SK-N-SH (cell line): ENCODE data around the gene NIPAL1. TPM values are rescaled to one million over a fixed set of nuclear protein-coding genes. Genes with fewer than 3 reads are reported as not detected.

Experiments
- CTCF ChIA-PET: fragments of 300-600, 350-600 bp; formaldehyde crosslinking; extraction: SDS; loops from one replicate; lab custom pipeline; 2021; lab: Yijun Ruan, JAX
- POLR2A ChIA-PET: fragments of 350-600 bp; sonication (Branson Sonifier 250); formaldehyde crosslinking; extraction: SDS; loops from one replicate; lab custom pipeline; 2020; ENCODE audit warnings: antibody characterized with exemption, inconsistent platforms; lab: Yijun Ruan, JAX
- DNase-seq: peaks from one replicate; pipeline ENCODE4 v3.0.0; 2012
- H2AFZ ChIP-seq: fragments of 200-600 bp; sonication (generic); 2 replicates; pipeline ENCODE4 v1.8.1; 2016; ENCODE audit warnings: antibody characterized with exemption, mild to moderate bottlenecking, low read depth
- H3F3A ChIP-seq: fragments of 200-600 bp; sonication (generic); replicated peaks from 2 replicates; pipeline ENCODE3; 2016; ENCODE audit warnings: antibody characterized with exemption, mild to moderate bottlenecking; ENCODE audit not compliant: insufficient read depth
- H3K27ac ChIP-seq, 2 experiments: fragments of 200-500 bp in 1 of 2; fragments of 200-600 bp in 1 of 2; sonication (Bioruptor generic) in 1 of 2; sonication (generic), shearing (Covaris generic) in 1 of 2; 2 replicates each; pipeline versions ENCODE4 v1.5.1 to v1.6.1; 2014 to 2016; ENCODE audit warnings: low read depth in 2 of 2, inconsistent platforms in 1 of 2, low read length in 1 of 2, mild to moderate bottlenecking in 1 of 2, mixed read lengths in 1 of 2
- H3K27me3 ChIP-seq: fragments of 200-600 bp; sonication (generic), shearing (Covaris generic); 2 replicates; pipeline ENCODE4 v1.6.1; 2016; ENCODE audit warnings: mixed run types; ENCODE audit not compliant: insufficient read depth
- H3K36me3 ChIP-seq, 2 experiments: fragments of 200-500 bp in 1 of 2; fragments of 200-600 bp in 1 of 2; sonication (Bioruptor generic) in 1 of 2; sonication (generic) in 1 of 2; replicated peaks in 1 of 2; 2 replicates each; pipeline versions ENCODE3 to v1.5.1; 2014 to 2016; ENCODE audit warnings: low read length in 1 of 2, mild to moderate bottlenecking in 1 of 2; ENCODE audit not compliant: insufficient read depth in 2 of 2, control insufficient read depth in 1 of 2
- H3K4me1 ChIP-seq, 2 experiments: fragments of 200-500 bp in 1 of 2; fragments of 200-600 bp in 1 of 2; sonication (Bioruptor generic) in 1 of 2; sonication (generic), shearing (Covaris generic) in 1 of 2; 2 replicates each; pipeline versions ENCODE4 v1.5.1 to v1.6.1; 2014 to 2016; ENCODE audit warnings: low read depth in 1 of 2, low read length in 1 of 2, mixed run types in 1 of 2; ENCODE audit not compliant: insufficient read depth in 2 of 2, control insufficient read depth in 1 of 2
- H3K4me2 ChIP-seq: fragments of 200-600 bp; sonication (generic), shearing (Covaris generic); 2 replicates; pipeline ENCODE4 v1.6.1; 2017; ENCODE audit warnings: mixed run types
- H3K4me3 ChIP-seq, 2 experiments: fragments of 200-500 bp in 1 of 2; fragments of 200-600 bp in 1 of 2; sonication (Bioruptor generic) in 1 of 2; sonication (generic), shearing (Covaris generic) in 1 of 2; 2 replicates each; pipeline versions ENCODE4 v1.5.1 to v1.8.1; 2014 to 2016; ENCODE audit warnings: low read depth in 2 of 2, inconsistent platforms in 1 of 2, low read length in 1 of 2, mild to moderate bottlenecking in 1 of 2, mixed read lengths in 1 of 2, moderate library complexity in 1 of 2
- H3K79me2 ChIP-seq: fragments of 200-600 bp; sonication (generic); 2 replicates; pipeline ENCODE4 v1.8.1; 2017; ENCODE audit warnings: mild to moderate bottlenecking; ENCODE audit not compliant: insufficient read depth
- H3K9ac ChIP-seq: fragments of 200-600 bp; sonication (generic); 2 replicates; pipeline ENCODE4 v1.6.1; 2017; ENCODE audit warnings: mixed run types
- H3K9me2 ChIP-seq: fragments of 200-600 bp; sonication (generic); 2 replicates; pipeline ENCODE4 v1.6.1; 2017; ENCODE audit warnings: mixed run types
- H3K9me3 ChIP-seq: fragments of 200-600 bp; sonication (generic); 2 replicates; pipeline ENCODE4 v1.6.1; 2017; ENCODE audit warnings: mixed run types, mild to moderate bottlenecking, moderate library complexity
- H4K20me1 ChIP-seq: fragments of 200-600 bp; sonication (generic); 2 replicates; pipeline ENCODE4 v1.6.1; 2017; ENCODE audit warnings: mild to moderate bottlenecking, mixed run types; ENCODE audit not compliant: insufficient read depth
- CTCF ChIP-seq: fragments of 200-600 bp; sonication (generic); IDR thresholded peaks from 2 replicates; pipeline ENCODE4 v1.6.1; 2017; ENCODE audit warnings: antibody characterized with exemption, mild to moderate bottlenecking, moderate library complexity
- FOXM1 ChIP-seq: IDR thresholded peaks from 2 replicates; pipeline ENCODE4 v1.4.0; 2012; ENCODE audit warnings: low read depth, mild to moderate bottlenecking
- GATA2 ChIP-seq: sonication (generic); formaldehyde crosslinking; IDR thresholded peaks from 2 replicates; pipeline ENCODE4 v1.5.0; 2020; ENCODE audit warnings: mild to moderate bottlenecking, missing genetic modification reagents
- JUND ChIP-seq: IDR thresholded peaks from 2 replicates; pipeline ENCODE4 v1.4.0; 2012
- MAX ChIP-seq: IDR thresholded peaks from 2 replicates; pipeline ENCODE4 v1.4.0; 2012; ENCODE audit warnings: low read depth
- MEF2A ChIP-seq: IDR thresholded peaks from 2 replicates; pipeline ENCODE4 v1.4.0; 2012; ENCODE audit warnings: low read depth, borderline replicate concordance
- MXI1 ChIP-seq: IDR thresholded peaks from 2 replicates; pipeline ENCODE4 v1.6.1; 2012; ENCODE audit warnings: mild to moderate bottlenecking, low read depth, low read length, improper control_type of control experiment
- NRF1 ChIP-seq: IDR thresholded peaks from 2 replicates; pipeline ENCODE4 v1.6.1; 2012; ENCODE audit warnings: low read depth, mild to moderate bottlenecking, low read length
- PBX3 ChIP-seq: IDR thresholded peaks from 2 replicates; pipeline ENCODE4; 2012
- RAD21 ChIP-seq: IDR thresholded peaks from 2 replicates; pipeline ENCODE4 v1.6.1; 2012; ENCODE audit warnings: mild to moderate bottlenecking, low read length
- RCOR1 ChIP-seq: fragments of 150-350 bp; IDR thresholded peaks from 2 replicates; pipeline ENCODE4 v1.6.1; 2017; ENCODE audit warnings: antibody characterized with exemption, low read length
- REST ChIP-seq: IDR thresholded peaks from 2 replicates; pipeline ENCODE4 v1.6.1; 2012; ENCODE audit warnings: mild to moderate bottlenecking, low read depth, low read length, moderate library complexity
- SMC3 ChIP-seq: IDR thresholded peaks from 2 replicates; pipeline ENCODE4 v1.6.1; 2012; ENCODE audit warnings: low read depth, low read length, improper control_type of control experiment
- TAF1 ChIP-seq: IDR thresholded peaks from 2 replicates; pipeline ENCODE4 v1.6.1; 2012; ENCODE audit warnings: low read depth, mild to moderate bottlenecking, low read length, moderate library complexity, borderline replicate concordance
- USF1 ChIP-seq: IDR thresholded peaks from 2 replicates; pipeline ENCODE4 v1.4.0; 2012; ENCODE audit warnings: low read depth, borderline replicate concordance
- WGBS: methylation state at CpG from one replicate; pipeline ENCODE4 v1.1.6; 2017; ENCODE audit warnings: low lambda C conversion rate; 5-methylcytosine and 5-hydroxymethylcytosine counted together
- polyA plus RNA-seq, 3 experiments: library from polyadenylated mRNA; depleted of rRNA; stranded (reverse); fragments of >200 nt; gene quantifications; 2 replicates each; pipeline ENCODE4 v1.2.3, GENCODE V29; 2012
- TF ChIP-seq, protein P1 (sequence below): IDR thresholded peaks from 2 replicates; pipeline ENCODE4 v1.4.0; 2012; ENCODE audit warnings: low read depth, borderline replicate concordance

Gene NIPAL1
- polyA plus RNA-seq, 1 of the 3 experiments (the other 2 are of a cell fraction), result 1.8 TPM

DNA sequence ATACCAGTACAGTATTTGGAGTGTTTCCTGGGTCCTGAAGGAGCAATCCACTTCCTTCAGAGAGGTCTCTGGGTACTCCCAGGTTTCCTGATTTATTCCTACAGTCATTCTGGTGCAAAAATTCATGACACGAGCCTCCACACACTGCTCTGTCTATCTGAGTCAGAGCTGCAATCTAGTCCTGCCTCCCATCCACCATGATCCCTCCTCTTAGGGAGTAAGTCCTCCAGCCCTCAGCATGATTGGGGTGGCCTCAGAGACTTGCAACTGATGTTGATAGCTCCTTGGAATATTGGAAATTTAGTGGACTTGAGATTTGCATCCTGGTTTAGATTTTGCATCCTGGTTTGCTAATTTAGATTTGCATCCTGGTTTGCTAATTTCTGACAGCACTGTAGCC lies 20.6 kb upstream of the NIPAL1 start:
- CTCF ChIA-PET, result no interaction called here
- Histone ChIP-seq H3K4me2 (no peak overlapping the region), H3K27ac (no peak overlapping the region), H3K4me3 (no peak overlapping the region), H2AFZ (no peak overlapping the region), H3K9me2 (no peaks in the 10 kb centered on the region), H3K9ac (no peak overlapping the region), H3K79me2 (no peaks in the 10 kb centered on the region), H3K4me1 (no peaks in the 10 kb centered on the region), H3K36me3 (no peaks in the 10 kb centered on the region), H3F3A (no peaks in the 10 kb centered on the region), H4K20me1 (no peaks in the 10 kb centered on the region), H3K27me3 (no peaks in the 10 kb centered on the region), H3K9me3 (no peaks in the 10 kb centered on the region)
- 25% methylated on average over 1 of the region's 1 CpG for WGBS
- TF ChIP-seq CTCF (no peak), USF1 (no peak), SMC3 (no peak), MXI1 (no peak), TAF1 (no peak), REST (no peak), GATA2 (no peak), NRF1 (no peak), FOXM1 (no peak)
- DNase-seq, result no peak
- POLR2A ChIA-PET, result no interaction called here

DNA sequence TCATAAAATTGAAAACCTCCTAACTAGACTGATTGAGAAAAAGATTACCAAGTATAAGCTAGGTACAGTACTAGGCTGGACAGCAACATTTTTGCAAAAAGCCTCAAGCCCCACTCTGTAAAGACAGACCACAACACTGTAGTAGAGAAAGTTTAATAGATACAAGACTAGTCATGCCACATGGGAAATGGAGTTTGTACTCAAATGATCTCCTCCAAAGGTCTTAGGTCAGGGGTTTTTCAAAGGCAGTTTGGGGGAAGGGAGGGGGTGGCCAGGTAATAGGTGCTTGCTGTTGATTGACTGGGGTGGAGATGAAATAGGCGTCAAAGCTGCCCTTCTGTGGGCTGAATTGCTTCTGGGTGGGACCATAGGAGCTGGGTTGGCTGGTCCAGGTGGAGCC lies 14.3 kb upstream of the NIPAL1 start:
- Histone ChIP-seq H3K27me3 (no peaks in the 10 kb centered on the region), H2AFZ (no peak overlapping the region), H3K4me2 (no peak overlapping the region), H3K27ac (no peak overlapping the region), H3K4me3 (no peak overlapping the region), H3K9me3 (peaks cover 13% of the 10 kb centered on the region; the same call in 1 of the 2 replicates), H3K4me1 (no peaks in the 10 kb centered on the region), H3K36me3 (peaks cover 0 to 5% of the 10 kb centered on the region in 2 experiments), H3F3A (no peaks in the 10 kb centered on the region), H3K9me2 (no peaks in the 10 kb centered on the region), H3K79me2 (no peaks in the 10 kb centered on the region), H3K9ac (no peak overlapping the region)
- ChIA-PET POLR2A (no interaction called here), CTCF (interaction anchor here (1.3 to 2.3 kb wide), 3 partner anchors 14 to 107 kb away, joined by 5 to 17 read pairs (median 6); partner anchors contain the start of genes CNGA1 and NIPAL1)
- 57% methylated on average over 1 of the region's 1 CpG for WGBS
- no peak for DNase-seq
- no peak for TF ChIP-seq MAX
- TF ChIP-seq RAD21, result no peak
- no peak for TF ChIP-seq NRF1
- TF ChIP-seq PBX3, result no peak
- no peak for TF ChIP-seq JUND
- TF ChIP-seq RCOR1, result no peak
- TF ChIP-seq, protein P1, sequence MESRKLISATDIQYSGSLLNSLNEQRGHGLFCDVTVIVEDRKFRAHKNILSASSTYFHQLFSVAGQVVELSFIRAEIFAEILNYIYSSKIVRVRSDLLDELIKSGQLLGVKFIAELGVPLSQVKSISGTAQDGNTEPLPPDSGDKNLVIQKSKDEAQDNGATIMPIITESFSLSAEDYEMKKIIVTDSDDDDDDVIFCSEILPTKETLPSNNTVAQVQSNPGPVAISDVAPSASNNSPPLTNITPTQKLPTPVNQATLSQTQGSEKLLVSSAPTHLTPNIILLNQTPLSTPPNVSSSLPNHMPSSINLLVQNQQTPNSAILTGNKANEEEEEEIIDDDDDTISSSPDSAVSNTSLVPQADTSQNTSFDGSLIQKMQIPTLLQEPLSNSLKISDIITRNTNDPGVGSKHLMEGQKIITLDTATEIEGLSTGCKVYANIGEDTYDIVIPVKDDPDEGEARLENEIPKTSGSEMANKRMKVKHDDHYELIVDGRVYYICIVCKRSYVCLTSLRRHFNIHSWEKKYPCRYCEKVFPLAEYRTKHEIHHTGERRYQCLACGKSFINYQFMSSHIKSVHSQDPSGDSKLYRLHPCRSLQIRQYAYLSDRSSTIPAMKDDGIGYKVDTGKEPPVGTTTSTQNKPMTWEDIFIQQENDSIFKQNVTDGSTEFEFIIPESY, result no peak
- TF ChIP-seq MEF2A, result no peak
- TF ChIP-seq, all 33 proteins: peak for 0
- H4K20me1 ChIP-seq, result no peaks in the 10 kb centered on the region
